PC-3 (cell line): ENCODE results near the gene RILPL2. TPM values are rescaled to one million over a fixed set of nuclear protein-coding genes. Genes with fewer than 3 reads are reported as not detected.

ENCODE experiments used
- ATAC-seq: fragments of 200-7000 bp; cut with Tn5 transposase; 2 replicates; pipeline ENCODE4 v1.9.1; 2020; ENCODE audit warnings: mild to moderate bottlenecking, moderate library complexity
- BruUV-seq: library from RNA; stranded (reverse); fragments of 400-500 nt; replicated peaks from 2 replicates; lab custom pipeline; 2021; lab: Mats Ljungman, UMichigan
- CTCF ChIA-PET: fragments of 300-600 bp; sonication (Branson Sonifier 250); formaldehyde crosslinking; loops from one replicate; lab custom pipeline; 2022; ENCODE audit warnings: antibody characterized with exemption; lab: Charles Lee
- POLR2A ChIA-PET: fragments of 300-600 bp; sonication (Branson Sonifier 250); formaldehyde crosslinking; loops from one replicate; lab custom pipeline; 2022; ENCODE audit warnings: antibody characterized with exemption; ENCODE audit not compliant: unreplicated experiment; lab: Charles Lee
- DNase-seq: peaks from one replicate; pipeline ENCODE4 v3.0.0-alpha.2; 2015
- H2AFZ ChIP-seq: fragments of 300-600 bp; sonication (generic); 2 replicates; pipeline ENCODE4 v1.6.0; 2016; ENCODE audit warnings: antibody characterized with exemption, low read length
- H3F3A ChIP-seq: fragments of 300-600 bp; sonication (generic); one replicate; pipeline ENCODE4 v1.6.0; 2017; ENCODE audit warnings: antibody characterized with exemption, low read length, control low read depth, mild to moderate bottlenecking; ENCODE audit not compliant: unreplicated experiment
- H3K27ac ChIP-seq: fragments of 300-600 bp; sonication (generic); 2 replicates; pipeline ENCODE4 v1.5.1; 2016; ENCODE audit warnings: mild to moderate bottlenecking, low read length
- H3K27me3 ChIP-seq: fragments of 300-600 bp; sonication (generic); 2 replicates; pipeline ENCODE4 v1.6.1; 2016; ENCODE audit warnings: low read length, mixed read lengths
- H3K36me3 ChIP-seq: fragments of 300-600 bp; sonication (generic); 2 replicates; pipeline ENCODE4 v1.6.1; 2016; ENCODE audit warnings: low read depth, mixed run types, low read length, mixed read lengths
- H3K4me1 ChIP-seq: fragments of 300-600 bp; sonication (generic); 2 replicates; pipeline ENCODE4 v1.5.1; 2016; ENCODE audit warnings: low read length; ENCODE audit not compliant: insufficient read depth
- H3K4me2 ChIP-seq: fragments of 300-600 bp; sonication (generic); 2 replicates; pipeline ENCODE4 v1.6.0; 2016; ENCODE audit warnings: low read length
- H3K4me3 ChIP-seq: fragments of 300-600 bp; sonication (generic); 2 replicates; pipeline ENCODE4 v1.5.1; 2016; ENCODE audit warnings: mild to moderate bottlenecking, low read length, mixed read lengths
- H3K79me2 ChIP-seq: fragments of 300-600 bp; sonication (generic); 2 replicates; pipeline ENCODE4 v1.6.1; 2017; ENCODE audit warnings: low read length, mixed read lengths
- H3K9ac ChIP-seq: fragments of 300-600 bp; sonication (generic); 2 replicates; pipeline ENCODE4 v1.6.0; 2016; ENCODE audit warnings: mild to moderate bottlenecking, low read length
- H3K9me2 ChIP-seq: fragments of 300-600 bp; sonication (generic); replicated peaks from 2 replicates; pipeline ENCODE4 v1.6.1; 2016; ENCODE audit warnings: mixed run types, low read length, mixed read lengths
- H3K9me3 ChIP-seq: fragments of 300-600 bp; sonication (generic); 2 replicates; pipeline ENCODE4 v1.6.1; 2016; ENCODE audit warnings: low read length, mixed read lengths
- H4K20me1 ChIP-seq: fragments of 300-600 bp; sonication (generic); 2 replicates; pipeline ENCODE4 v1.6.1; 2016; ENCODE audit warnings: low read length, mixed read lengths
- CTCF ChIP-seq: fragments of 300-600 bp; sonication (generic); conservative IDR thresholded peaks from 2 replicates; pipeline ENCODE4 v1.5.1; 2017; ENCODE audit warnings: antibody characterized with exemption, low read depth, mild to moderate bottlenecking, low read length
- EZH2 ChIP-seq: fragments of 300-600 bp; sonication (generic); IDR thresholded peaks from one replicate; pipeline ENCODE4 v1.6.1; 2017; ENCODE audit warnings: antibody characterized with exemption, mild to moderate bottlenecking, low read length; ENCODE audit not compliant: unreplicated experiment
- EZH2phosphoT487 ChIP-seq: fragments of 300-600 bp; sonication (generic); IDR thresholded peaks from 2 replicates; pipeline ENCODE4 v1.6.1; 2018; ENCODE audit warnings: mild to moderate bottlenecking, antibody characterized with exemption, low read length, borderline replicate concordance
- intact Hi-C: fragments of 100-400 bp; cut with micrococcal nuclease; formaldehyde crosslinking; loops from 2 replicates; pipeline ENCODE4 v1.9.0; 2023
- total RNA-seq: library from RNA; depleted of rRNA; stranded (reverse); fragments of >200 nt; gene quantifications from 2 replicates; pipeline ENCODE4 v1.2.3, GENCODE V29; 2014

Gene RILPL2
- total RNA-seq, 1 experiment from 2014 or later, result 2.2 TPM

- H3K9me3 ChIP-seq, result no peaks in the 10 kb centered on the region
- H3K9ac ChIP-seq, result no peak overlapping the region
- DNase-seq, result no peak
- H3K27ac ChIP-seq, result no peak overlapping the region
- H3K4me1 ChIP-seq, result peaks cover 12% of the 10 kb centered on the region; the same call in 1 of the 2 replicates
- no peak overlapping the region for H2AFZ ChIP-seq
- no peaks in the 10 kb centered on the region for H3K36me3 ChIP-seq
- intact Hi-C loops, result no loop called here
- H3K9me2 ChIP-seq, result no peaks in the 10 kb centered on the region
- no peaks in the 10 kb centered on the region for H3K79me2 ChIP-seq
- no peaks in the 10 kb centered on the region for H4K20me1 ChIP-seq
- H3K27me3 ChIP-seq, result no peaks in the 10 kb centered on the region
- TF ChIP-seq EZH2 (no peak), EZH2phosphoT487 (no peak), CTCF (no peak)
- ATAC-seq, result no peak
- H3K4me2 ChIP-seq, result no peak overlapping the region
- no peaks in the 10 kb centered on the region for H3F3A ChIP-seq
- POLR2A ChIA-PET, result no interaction called here
- H3K4me3 ChIP-seq, result no peak overlapping the region
- CTCF ChIA-PET, result no interaction called here
- BruUV-seq, result no TSS peak
These were observed 6.3 kb upstream of the RILPL2 start for GRCh38 chr12:123442774-123443173.

- POLR2A ChIA-PET, result no interaction called here
- CTCF ChIA-PET, result no interaction called here
These were observed 5.2 kb upstream of the RILPL2 start for GRCh38 chr12:123441523-123442164.

More at GRCh38 chr12:123441523-123442164, 5.2 kb upstream of the RILPL2 start:
- ATAC-seq, result no peak
- no peak overlapping the region for H3K9ac ChIP-seq
- H3K27me3 ChIP-seq, result no peaks in the 10 kb centered on the region
- no peak overlapping the region for H3K27ac ChIP-seq
- BruUV-seq, result no TSS peak
- no peak overlapping the region for H2AFZ ChIP-seq
- H3K4me2 ChIP-seq, result no peak overlapping the region
- H3K9me3 ChIP-seq, result no peaks in the 10 kb centered on the region
- intact Hi-C loops, result no loop called here
- H3F3A ChIP-seq, result no peaks in the 10 kb centered on the region
- H4K20me1 ChIP-seq, result no peaks in the 10 kb centered on the region
- no peaks in the 10 kb centered on the region for H3K36me3 ChIP-seq
- peaks cover 12% of the 10 kb centered on the region; the same call in 1 of the 2 replicates for H3K4me1 ChIP-seq
- H3K9me2 ChIP-seq, result no peaks in the 10 kb centered on the region
- TF ChIP-seq EZH2phosphoT487, result no peak
- no peak for TF ChIP-seq EZH2
- TF ChIP-seq CTCF, result no peak
- no peaks in the 10 kb centered on the region for H3K79me2 ChIP-seq
- no peak for DNase-seq
- H3K4me3 ChIP-seq, result no peak overlapping the region
